GM12892 (cell line): Measurements from ENCODE around the gene KHDC4.

Experiments
- POLR2A ChIP-seq: IDR thresholded peaks from 2 replicates; pipeline ENCODE4 v1.6.1; 2011; ENCODE audit warnings: low read depth, low read length, control low read depth
- POLR2AphosphoS5 ChIP-seq: IDR thresholded peaks from 2 replicates; pipeline ENCODE4 v1.6.1; 2011; ENCODE audit warnings: low read depth, low read length, control low read depth
- TAF1 ChIP-seq: IDR thresholded peaks from 2 replicates; pipeline ENCODE4 v1.6.1; 2011; ENCODE audit warnings: low read depth, mild to moderate bottlenecking, control low read depth, low read length, borderline replicate concordance

GRCh38 chr1:155950829-155951228 lies 16.6 kb upstream of the KHDC4 start:
- TF ChIP-seq TAF1 (no peak), POLR2A (no peak), POLR2AphosphoS5 (no peak)
